Caki2 (cell line): ENCODE measurements around the gene EIF1B. TPM values are rescaled to one million over a fixed set of nuclear protein-coding genes. Genes with fewer than 3 reads are reported as not detected.
"Not testable (repeated sequence)": the region's sequence is repeated elsewhere in the genome, so short reads cannot be mapped to it uniquely, and the experiment has no call there.

ENCODE experiments used
- DNase-seq: peaks from one replicate; pipeline ENCODE4 v3.0.0-alpha.2; 2015; ENCODE audit warnings: low read depth
- in situ Hi-C: cut with HindIII; loops from 2 replicates; pipeline ENCODE4 v1.10.0; 2016; ENCODE audit warnings: low sequenced_read_pairs, low pct_unique_long_range_greater_than_20kb, mixed read lengths
- total RNA-seq: library from RNA; depleted of rRNA; stranded (reverse); fragments of >200 nt; shearing (Covaris generic); gene quantifications from 2 replicates; pipeline ENCODE4 v1.2.3, GENCODE V29; 2014; ENCODE audit warnings: low replicate concordance; rRNA removed

The EIF1B gene
- total RNA-seq: 7.4 and 7.6 TPM in 2 replicates

DNA sequence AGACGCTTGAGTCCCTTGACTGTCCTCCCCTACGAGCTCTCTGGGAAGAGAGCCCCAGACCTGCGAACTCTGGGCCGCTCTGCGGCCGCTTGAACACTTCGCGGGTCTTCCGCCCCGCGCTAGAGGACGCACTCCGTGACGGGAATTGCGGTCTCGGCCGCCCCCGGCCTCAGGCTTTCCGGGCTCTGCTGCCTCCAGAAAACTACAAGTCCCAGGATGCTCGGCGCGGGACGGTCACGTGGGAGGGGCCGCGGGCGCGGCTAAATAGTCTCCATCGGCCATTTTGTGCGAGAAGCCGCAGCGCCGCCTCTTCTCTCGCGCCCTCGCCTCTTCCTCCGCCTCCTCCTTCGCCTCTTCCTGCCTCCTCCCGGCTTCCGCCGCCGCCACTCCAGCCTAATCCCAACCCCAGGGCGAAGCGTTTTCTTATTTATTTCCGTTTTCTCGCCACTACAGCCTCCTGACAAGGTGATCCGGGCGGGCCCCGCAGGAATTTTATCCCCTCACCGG, at the start of gene EIF1B:
Gene EIF1B, plus strand, starts transcription at position 290 of the 507 bp plus-strand sequence. CDS start 235 bp downstream, outside the sequence.
- in situ Hi-C loops: no loop called here
- peak; percentile 95 for DNase-seq

DNA sequence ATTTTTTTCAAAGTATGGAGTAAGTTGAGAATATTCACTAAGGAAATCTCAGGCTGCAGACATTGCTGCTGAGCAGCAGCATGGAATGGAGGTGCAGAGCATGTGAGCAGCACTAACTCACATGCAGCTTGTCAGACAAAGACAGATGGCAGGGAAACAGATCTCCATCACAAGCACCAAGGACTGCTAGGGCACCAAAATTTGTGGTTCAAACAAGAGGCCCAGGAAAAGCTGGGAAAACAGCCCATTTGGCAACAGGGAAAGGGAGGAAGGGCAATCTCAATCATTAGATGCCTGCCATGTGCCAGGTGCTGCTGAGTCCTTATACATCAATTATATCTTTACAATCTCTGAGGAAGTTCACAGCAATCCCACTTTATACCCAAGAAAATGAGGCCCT, 47.2 kb upstream of the EIF1B start:
- in situ Hi-C loops: no loop called here

DNA sequence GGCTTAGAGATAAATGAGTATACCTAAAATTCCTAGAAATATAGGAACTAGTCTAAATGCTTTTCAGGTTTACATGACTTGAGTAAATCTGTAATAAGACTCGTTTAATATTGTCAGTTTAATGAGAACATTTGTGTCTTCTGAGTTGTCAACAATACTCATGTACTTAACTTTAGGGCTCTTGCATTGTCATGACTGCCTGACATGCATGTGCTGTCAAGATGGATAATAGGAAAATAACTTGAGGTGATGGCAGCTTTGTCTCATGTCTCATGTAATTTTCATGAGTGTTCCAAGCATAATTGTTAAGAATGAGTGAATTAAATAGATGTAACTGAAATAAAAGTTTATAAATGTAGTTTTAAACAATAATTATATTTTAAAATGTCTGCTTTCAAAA, 45.1 kb upstream of the EIF1B start:
- DNase-seq: no peak
- in situ Hi-C loops: no loop called here

More for the DNA sequence above, 47.2 kb upstream of the EIF1B start:
- DNase-seq: no peak

DNA sequence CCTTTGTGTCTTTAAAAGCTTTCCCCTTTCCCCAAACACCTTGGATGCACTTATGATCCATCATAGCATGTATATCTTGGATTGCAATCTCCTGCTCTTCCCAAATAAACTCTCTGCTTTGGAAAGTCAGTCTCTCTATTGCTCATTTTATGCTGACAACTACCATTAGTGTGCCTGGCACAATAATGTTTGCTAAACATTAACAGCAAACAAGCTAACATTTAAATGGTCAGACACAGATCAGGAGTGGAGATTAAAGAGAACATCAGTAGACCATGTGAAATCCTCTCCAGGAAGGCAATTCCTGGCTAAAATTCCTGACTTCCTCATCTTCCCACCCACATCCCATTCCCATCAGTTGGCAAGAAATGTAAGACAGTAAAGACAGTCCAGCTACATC, 44.3 kb upstream of the EIF1B start:
- in situ Hi-C loops: no loop called here
- no peak for DNase-seq

DNA sequence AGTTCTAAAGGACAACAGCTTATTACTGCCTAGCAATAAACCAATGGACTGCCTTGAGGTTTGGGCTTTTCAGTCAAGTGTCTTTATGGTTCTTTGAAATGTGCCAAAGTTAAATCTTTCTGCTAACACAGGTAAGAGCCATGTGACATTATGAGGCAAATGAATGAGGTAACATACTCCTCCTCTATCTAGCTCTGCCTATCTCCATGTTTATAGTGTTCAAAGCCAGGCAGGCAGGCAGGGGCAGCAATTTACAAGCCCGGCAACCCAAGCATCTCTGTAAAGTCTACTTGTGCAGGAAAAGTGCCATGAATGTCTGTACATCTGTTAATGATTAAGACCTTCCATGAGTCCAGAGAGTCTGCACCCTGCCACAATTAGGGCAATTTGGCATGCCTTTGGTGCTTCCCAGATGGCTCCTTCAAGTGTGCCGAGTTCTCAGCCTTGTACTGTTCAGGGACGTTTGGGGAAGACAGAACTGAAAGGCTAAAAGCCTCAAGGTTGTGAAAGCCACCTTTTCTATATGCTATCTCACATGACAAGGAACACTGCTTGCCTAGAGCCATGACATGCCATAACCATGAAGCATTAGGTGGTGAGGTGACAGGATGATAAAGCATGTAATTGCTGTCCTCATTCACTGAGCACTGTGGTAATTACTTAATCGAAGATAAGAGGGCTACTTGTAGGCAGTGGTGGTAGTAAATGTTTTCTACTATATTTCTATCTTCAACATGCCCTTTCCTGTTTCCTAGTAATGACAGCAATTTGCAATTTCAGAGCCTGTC, 41.4 kb upstream of the EIF1B start:
- in situ Hi-C loops: no loop called here
- DNase-seq: peak; percentile 8

DNA sequence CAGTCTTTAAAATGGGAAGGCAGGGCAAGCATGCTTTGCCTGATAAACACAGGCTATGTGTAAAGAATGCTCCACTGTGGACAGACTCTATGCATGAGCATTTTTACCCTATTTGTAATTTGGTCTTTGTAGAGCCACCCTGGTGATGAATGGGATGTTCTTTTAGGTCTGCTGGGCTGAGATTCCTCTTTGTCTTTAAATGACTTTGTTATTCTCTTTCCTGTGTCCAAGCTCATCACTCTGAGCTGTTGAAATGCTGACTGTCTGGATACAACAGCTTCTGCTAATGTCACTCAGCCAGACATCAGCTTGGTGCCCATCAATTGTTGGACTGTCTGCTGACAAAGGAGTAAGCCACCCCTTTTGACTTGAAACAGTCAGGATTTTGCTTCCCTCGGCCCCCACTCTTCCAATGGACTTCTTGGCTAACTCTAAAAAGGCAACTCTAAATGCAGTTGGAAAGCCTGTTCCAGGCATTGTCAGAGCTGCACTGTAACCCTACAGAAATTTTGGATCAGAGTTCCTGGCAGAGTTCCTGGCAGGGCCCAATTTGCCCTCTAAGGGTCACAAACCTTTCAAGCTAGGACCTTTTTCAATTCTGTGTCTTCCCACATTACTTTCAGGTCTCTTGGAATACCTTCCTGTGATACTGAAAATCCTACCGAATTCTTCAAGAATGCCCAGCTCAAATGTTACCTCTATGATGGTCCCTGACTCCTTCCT, 40.5 kb upstream of the EIF1B start:
- in situ Hi-C loops: no loop called here
- no peak for DNase-seq

DNA sequence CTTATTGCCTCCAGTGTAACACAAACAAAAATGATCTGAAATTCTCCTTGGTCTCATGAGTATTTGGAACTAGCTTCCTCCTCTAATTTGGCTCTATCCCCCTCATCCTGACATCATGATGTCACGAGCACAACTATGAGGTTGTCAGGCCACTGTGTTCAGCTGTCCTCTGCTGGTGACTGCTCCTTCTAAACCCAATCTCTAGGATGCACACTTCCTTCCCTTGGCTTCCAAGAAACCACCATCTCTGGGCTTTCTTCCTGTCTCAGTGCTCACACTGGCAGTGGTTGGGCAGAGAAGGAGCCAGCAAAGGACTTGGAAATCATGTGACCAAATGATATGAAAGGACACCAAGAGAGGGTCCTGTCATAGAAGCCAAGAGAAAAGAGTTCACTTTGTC, 30.7 kb upstream of the EIF1B start:
- DNase-seq: no peak
- in situ Hi-C loops: no loop called here

DNA sequence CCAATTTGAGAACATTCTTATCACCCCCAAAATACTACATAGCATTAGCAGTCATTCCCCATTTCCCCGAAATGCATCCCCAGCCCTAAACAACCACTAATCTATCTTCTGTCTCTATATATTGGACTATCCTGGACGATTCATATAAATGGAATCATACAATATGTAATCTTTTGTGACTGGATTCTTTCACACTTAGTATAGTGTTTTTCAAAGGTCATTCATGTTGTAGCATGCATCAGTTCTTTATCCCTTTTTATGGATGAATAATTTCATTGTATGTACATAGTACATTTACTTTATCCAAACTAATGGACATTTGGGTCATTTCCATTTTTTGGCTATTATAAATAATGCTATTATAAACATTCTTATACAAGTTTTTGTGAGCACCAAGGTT, 27.5 kb upstream of the EIF1B start:
- in situ Hi-C loops: no loop called here
- DNase-seq: no peak

DNA sequence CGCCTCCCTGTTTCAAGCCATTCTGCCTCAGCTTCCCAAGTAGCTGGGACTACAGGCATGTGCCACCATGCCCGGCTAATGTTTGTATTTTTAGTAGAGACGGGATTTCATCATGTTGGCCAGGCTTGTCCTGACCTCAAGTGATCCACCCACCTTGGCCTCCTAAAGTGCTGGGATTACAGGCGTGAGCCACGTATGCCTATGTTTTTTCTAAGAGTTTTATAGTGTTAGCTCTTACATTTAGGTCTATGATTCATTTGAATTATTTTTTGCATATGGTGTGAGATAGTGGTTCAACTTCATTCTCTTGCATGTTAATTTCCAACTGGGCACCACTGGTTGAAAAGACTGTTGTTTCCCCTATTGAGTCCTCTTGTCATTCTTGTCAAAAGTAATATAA, 26.4 kb upstream of the EIF1B start:
- in situ Hi-C loops, DNase-seq: not testable (repeated sequence)

DNA sequence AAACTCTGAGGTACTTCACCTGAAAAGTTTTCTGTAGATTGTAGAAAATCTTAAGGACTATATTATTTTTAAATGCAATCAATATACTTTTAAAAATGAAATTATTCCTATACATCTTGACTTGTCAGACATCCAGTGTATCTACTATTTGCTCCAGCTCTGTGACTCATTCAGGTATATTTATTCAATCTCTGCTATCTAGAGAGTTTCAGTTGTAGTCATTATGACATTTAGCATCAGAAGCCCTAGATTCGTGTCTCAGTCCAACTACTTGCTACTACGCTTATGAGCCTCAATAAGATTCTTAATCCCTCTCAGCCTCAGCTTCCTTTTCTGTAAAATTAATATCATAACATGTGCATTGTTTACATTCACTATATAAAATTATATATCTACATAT, 22.3 kb upstream of the EIF1B start:
- in situ Hi-C loops: no loop called here
- no peak for DNase-seq

DNA sequence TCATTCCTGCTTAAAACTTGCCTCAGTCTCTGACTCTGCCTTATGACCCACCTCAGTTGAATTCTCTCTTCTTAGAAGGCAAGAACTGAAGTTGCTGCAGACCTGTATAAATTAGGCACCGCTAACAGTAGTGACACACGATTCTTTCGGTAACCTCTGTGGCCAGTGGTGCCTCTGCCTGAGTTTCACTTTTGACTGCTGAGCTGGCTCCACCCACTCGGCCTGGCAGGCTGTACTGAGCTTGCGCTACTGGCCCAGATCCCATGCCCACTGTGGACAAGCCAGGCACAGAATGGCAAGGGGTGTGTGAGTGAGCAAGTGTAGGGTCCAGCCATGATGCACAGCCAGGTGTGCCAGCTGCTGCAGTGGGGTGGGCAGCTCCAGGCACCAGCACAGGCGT, 19.1 kb upstream of the EIF1B start:
- in situ Hi-C loops: no loop called here
- no peak for DNase-seq

DNA sequence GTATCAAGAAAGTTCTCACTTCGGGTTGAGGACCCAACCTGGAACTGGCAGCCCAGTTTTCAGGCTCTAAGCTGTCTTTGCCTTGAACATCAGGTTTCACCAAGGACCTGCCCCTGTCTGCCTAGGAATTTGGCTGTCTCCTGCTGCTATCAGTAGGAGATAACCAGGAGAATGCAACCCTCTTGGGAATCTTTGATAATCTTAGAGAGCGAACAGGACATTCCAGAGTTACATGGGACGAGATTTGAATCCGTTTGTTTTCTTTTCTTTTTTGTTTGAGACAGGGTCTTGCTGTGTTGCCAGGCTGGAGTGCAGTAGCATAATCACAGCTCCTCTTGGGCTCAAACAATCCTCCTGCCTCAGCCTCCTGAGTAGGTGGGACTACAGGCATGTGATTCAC, 18.0 kb upstream of the EIF1B start:
- DNase-seq: no peak
- in situ Hi-C loops: no loop called here

DNA sequence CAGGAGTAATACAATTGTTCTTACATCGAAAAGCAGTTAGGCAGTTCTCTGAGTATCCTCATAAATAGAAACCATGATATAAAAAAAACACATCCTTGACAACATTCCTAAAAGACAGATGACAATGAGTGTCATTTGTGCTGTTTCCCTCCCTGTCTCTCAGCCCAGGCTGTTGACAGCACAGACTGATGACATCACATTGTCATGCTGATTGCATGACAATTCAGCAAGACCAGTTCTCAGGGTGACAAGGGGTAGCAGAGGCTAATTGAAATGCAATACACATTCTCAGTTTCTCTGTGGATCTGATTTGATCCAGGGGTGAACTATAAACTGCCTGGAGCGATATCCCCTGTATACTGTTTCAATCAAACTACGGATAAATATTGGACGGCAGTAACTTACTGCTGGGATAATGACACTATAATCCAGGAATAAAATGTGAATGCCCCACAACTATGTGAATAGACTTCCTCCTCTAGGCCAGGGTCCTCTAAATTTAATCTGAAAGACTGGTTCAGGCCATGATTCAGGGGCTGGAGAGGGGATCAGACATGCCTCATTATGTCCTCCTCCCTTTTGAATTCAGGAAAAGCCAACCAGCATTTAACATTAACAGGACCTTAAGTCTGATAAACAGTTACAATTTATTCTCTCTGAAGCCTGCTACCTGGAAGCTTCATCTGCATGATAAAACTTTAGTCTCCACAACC, 16.7 kb upstream of the EIF1B start:
- no peak for DNase-seq
- in situ Hi-C loops: no loop called here

DNA sequence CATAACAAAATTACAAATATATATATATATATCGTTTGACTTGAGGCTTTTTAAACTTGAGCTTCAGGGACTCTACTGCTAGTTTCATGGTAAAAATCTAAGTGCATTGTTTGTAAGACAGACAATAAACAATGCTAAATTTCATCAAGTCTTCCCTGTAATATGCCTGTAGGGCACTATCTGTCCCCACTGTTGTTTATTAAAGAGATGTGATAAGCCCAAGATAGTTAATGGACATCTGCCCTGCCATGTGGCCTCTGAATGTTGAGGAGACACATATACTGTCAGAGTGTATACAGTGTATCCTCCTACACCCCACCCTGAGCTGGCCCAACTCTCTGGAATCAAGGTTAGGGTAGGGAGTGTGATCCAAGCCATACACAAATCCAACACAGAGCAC, 15.1 kb upstream of the EIF1B start:
- no peak for DNase-seq
- in situ Hi-C loops: no loop called here

DNA sequence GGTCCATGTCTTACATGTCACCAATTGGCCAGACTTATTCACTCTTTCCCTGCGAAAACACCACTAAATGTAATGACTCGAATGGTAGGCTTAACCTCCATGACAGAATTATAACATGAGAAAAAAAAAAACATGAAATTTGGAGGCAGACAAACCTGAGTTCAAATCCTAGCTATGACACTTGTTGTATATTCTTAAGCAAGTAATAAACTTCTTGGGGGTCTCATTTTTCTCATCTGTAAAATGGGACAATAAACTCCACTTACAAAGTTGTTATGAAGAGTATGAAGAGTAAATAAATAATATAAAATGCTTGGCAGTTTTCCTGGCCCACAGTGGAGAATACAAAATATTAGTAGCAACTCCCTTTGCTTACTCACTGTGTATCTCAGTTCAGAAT, 11.4 kb upstream of the EIF1B start:
- in situ Hi-C loops: no loop called here
- no peak for DNase-seq

DNA sequence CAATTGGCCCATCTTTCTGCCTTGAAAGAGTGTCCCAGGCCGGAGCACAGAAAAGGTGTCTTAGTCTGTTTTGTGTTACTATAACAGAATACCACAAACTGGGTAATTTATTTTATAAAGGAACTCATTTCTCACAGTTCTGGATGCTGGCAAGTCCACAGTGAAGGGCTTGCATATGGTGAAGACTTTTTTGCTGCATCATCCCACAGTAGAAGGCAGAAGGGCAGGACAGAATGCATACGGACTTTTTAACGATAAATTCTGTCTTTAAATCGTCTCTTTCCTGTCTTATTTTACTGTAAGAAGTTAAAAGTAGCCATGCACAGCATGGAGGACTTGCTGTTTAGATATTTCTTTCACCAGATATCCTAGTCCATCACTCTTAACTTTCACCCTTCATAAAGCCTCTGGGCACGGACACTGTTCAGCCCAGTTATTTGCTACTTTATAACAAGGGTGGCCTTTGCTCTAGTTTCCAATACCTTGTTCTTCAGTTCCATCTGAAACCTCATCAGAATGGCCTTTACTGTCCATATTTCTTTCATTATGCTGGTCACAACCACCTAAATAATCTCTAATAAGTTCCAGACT, 10.3 kb upstream of the EIF1B start:
- in situ Hi-C loops: no loop called here
- DNase-seq: no peak

DNA sequence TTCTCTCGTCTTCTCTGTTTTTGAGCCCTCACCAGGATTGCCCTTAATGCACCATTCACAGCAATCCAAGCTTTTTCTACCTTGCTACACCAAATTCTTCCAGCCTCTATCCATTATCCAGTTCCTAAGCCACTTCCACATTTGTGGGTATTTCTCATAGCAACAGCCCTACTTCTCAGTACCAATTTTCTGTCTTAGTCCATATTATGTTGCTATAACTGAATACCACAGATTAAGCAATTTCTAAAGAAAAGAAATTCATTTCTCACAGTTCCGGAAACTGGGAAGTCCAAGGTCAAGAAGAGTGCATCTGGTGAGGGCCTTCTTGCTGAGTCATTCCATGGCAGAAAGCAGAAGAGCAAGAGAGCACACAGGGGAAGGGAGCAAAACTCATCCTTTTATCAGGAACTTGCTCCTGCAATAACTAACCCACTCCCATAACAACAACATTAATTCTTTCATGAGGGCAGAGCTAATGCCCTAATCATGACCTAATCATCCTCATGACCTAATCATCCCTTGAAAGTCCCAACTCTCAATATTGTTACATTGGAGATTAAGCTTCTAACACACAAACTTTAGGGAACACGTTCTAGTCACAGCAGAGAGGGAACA, 9.7 kb upstream of the EIF1B start:
- in situ Hi-C loops: no loop called here
- no peak for DNase-seq

DNA sequence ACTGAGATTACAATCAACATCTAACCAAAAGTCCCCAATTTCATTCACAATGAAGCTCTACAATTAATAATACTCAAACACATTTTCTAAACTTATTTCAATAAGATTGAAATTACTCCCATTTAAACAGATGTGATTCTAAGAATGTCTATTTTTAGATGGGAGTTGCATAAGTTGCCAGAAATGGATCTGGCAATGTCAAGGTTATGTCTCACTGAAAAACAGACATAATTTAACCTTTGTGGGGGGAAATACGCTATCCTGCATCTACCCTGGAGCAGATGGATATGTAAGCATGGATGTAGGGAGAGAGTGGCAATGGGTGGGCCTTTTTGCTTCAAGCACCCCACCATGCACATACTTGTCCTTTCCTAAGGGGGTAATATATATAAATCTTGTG, 6.7 kb upstream of the EIF1B start:
- no peak for DNase-seq
- in situ Hi-C loops: no loop called here
